ENCODE data around the gene OR11G2. TPM values are rescaled to one million over a fixed set of nuclear protein-coding genes. Genes with fewer than 3 reads are reported as not detected.
"Not testable (repeated sequence)": the region's sequence is repeated elsewhere in the genome, so short reads cannot be mapped to it uniquely, and the experiment has no call there.

The OR11G2 gene
- total RNA-seq: not detected in 2 replicates
- not detected for polyA plus RNA-seq (2012)

GRCh38 chr14:20190596-20190995, at the start of gene OR11G2:
TSS of gene OR11G2 (plus strand) at chr14:20190896. CDS start at chr14:20197438, 6,542 bp downstream.
- DNase-seq (ENCODE audit: low read depth): no peak

- DNase-seq (ENCODE audit: low read depth): no peak
Observed at GRCh38 chr14:20143911-20144310, 46.8 kb upstream of the OR11G2 start.

- DNase-seq (ENCODE audit: low read depth): no peak
Observed at GRCh38 chr14:20144820-20145219, 45.9 kb upstream of the OR11G2 start.

- DNase-seq (ENCODE audit: low read depth): no peak
Observed at GRCh38 chr14:20164462-20164861, 26.2 kb upstream of the OR11G2 start.

- DNase-seq (ENCODE audit: low read depth): no peak
Observed at GRCh38 chr14:20167091-20167490, 23.6 kb upstream of the OR11G2 start.

- peak; percentile 17 for DNase-seq (ENCODE audit: low read depth)
Observed at GRCh38 chr14:20169852-20170251, 20.8 kb upstream of the OR11G2 start.

GRCh38 chr14:20174205-20174604, 16.5 kb upstream of the OR11G2 start:
- not testable (repeated sequence) for DNase-seq (ENCODE audit: low read depth)

- DNase-seq (ENCODE audit: low read depth): no peak
Observed at GRCh38 chr14:20176330-20176729, 14.4 kb upstream of the OR11G2 start.

GRCh38 chr14:20177433-20177974, 13.2 kb upstream of the OR11G2 start:
- DNase-seq (ENCODE audit: low read depth): no peak

GRCh38 chr14:20179218-20179617, 11.5 kb upstream of the OR11G2 start:
- no peak for DNase-seq (ENCODE audit: low read depth)

GRCh38 chr14:20179880-20180279, 10.8 kb upstream of the OR11G2 start:
- no peak for DNase-seq (ENCODE audit: low read depth)

- no peak for DNase-seq (ENCODE audit: low read depth)
Observed at GRCh38 chr14:20180486-20180885, 10.2 kb upstream of the OR11G2 start.

GRCh38 chr14:20184181-20184580, 6.5 kb upstream of the OR11G2 start:
- no peak for DNase-seq (ENCODE audit: low read depth)

GRCh38 chr14:20191396-20191795, 700 bp downstream of the OR11G2 start:
- no peak for DNase-seq (ENCODE audit: low read depth)

GRCh38 chr14:20194101-20194500, 3.4 kb downstream of the OR11G2 start:
- DNase-seq (ENCODE audit: low read depth): no peak

- not testable (repeated sequence) for DNase-seq (ENCODE audit: low read depth)
Observed at GRCh38 chr14:20195170-20195569, 4.5 kb downstream of the OR11G2 start.

GRCh38 chr14:20195911-20196310, 5.2 kb downstream of the OR11G2 start:
- peak; percentile 13 for DNase-seq (ENCODE audit: low read depth)

GRCh38 chr14:20197459-20197858, 6.8 kb downstream of the OR11G2 start:
- no peak for DNase-seq (ENCODE audit: low read depth)

- no peak for DNase-seq (ENCODE audit: low read depth)
Observed at GRCh38 chr14:20198991-20199390, 8.3 kb downstream of the OR11G2 start.

GRCh38 chr14:20204721-20205120, 14.0 kb downstream of the OR11G2 start:
- no peak for DNase-seq (ENCODE audit: low read depth)

- DNase-seq (ENCODE audit: low read depth): no peak
Observed at GRCh38 chr14:20209595-20209994, 18.9 kb downstream of the OR11G2 start.

GRCh38 chr14:20212406-20212805, 21.7 kb downstream of the OR11G2 start:
- DNase-seq (ENCODE audit: low read depth): not testable (repeated sequence)

GRCh38 chr14:20215196-20215595, 24.5 kb downstream of the OR11G2 start:
- peak; percentile 55 for DNase-seq (ENCODE audit: low read depth)

GRCh38 chr14:20219033-20219432, 28.3 kb downstream of the OR11G2 start:
- no peak for DNase-seq (ENCODE audit: low read depth)
